NCI-H128 (cell line): ENCODE data around the gene SH3PXD2B.

Experiments used
- DNase-seq: peaks from one replicate; lab custom pipeline; 2025; ENCODE audit not compliant: unreplicated experiment; lab: John Stamatoyannopoulos, UW

The SH3PXD2B gene

DNA sequence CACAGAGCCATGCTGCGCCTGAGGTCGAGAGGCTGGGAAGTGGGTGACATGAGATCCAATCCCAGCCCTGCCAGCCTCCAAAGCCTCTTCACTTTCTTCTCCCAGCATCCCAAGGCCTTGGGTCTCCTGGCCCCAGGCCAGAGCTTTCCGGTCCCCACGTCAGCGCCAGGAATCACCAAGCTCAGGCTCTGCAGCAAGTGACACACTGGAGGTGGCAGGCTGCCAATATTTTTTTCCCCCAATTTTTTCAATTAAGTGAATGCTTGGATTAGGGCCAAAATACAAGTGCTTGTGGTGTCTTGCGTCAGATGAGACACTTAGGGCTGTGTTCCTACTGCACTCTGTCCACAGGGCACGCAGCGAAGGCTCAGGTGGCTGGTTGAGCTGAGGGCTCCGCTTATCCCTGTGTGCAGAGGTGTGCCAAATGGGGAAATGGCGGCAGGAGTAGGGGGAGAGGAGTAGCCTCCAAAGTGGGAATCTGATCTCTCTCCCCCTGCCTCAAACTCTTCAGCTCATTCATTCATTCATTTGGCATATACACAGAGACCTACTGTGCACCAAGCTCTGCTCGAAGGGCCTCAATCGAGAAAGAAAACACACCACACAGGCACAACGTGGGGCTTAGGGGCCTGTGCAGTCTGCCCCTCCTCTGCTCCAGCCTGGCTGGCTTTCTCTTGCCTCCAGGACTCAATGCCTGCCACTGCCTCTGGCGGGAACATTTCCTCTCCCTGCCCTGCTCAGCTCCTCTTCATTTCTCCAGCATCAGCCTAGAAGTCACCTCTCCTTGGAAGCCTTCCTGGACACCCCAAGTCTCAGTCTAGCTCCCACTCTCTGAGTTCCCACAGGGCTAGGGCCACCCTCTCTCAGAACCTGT, 16.6 kb downstream of the SH3PXD2B start:
- DNase-seq = peak; percentile 97

DNA sequence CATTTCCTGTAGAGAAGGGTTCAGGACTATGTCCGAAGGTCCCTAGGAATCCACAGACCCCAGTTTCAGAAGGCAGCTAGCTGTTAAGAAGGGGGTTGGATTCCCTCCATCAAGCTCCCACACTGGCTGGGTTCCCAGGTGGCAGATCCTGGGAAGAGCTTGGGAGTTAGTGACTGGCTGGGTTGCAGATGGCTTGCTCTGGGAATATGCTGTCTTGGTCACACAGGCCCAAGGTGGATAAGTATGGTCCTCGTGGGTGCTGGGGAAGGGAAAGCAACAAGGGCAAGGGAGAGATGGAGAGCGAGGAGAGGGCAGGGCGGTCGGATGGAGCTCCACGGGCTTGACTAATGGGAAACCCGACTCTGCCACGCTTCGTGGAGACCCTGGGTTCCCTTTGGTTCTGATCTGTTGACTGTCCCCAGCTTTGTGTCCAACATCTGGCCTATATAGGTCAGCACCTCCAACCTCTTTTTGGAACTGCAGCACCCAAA, 17.4 kb downstream of the SH3PXD2B start:
- DNase-seq = no peak

DNA sequence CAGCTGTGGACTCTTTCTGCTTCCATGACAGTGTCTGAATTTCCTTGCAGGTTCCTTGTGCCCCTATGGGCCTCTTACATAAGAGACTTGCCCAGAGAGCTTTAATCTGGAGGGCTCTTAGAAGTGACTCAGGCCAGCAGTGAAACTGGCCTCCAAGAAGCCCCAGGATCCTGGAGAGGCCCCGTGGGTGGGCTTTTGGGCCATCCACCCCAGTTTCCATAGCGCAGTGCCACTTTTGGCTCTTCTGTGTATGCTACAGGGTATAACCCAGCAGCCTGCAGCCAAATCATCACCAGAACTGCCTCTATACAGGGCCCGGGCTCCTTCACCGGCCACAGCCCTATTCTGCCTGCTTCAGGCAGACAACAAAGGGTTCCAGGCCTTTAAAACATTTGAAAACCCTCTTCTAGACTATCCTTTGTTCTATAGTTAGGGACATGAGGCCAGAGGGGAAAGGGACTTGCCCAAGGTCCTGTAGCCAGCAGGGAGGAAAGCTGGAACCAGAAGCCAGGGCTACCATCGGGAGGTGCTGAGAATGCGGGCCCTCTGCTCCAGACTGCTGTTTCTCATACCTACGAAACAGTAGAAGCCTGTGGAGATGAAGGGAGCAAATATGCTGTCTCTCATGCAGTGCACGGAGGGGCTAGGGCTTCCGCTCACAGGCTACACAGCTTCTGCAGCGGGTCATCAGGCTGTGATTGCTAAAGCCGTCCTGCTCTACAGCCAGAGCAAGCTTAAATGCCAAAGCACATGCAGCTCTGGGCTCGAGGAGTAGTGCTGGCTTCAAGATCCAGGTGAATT, 18.0 kb downstream of the SH3PXD2B start:
- no peak for DNase-seq

DNA sequence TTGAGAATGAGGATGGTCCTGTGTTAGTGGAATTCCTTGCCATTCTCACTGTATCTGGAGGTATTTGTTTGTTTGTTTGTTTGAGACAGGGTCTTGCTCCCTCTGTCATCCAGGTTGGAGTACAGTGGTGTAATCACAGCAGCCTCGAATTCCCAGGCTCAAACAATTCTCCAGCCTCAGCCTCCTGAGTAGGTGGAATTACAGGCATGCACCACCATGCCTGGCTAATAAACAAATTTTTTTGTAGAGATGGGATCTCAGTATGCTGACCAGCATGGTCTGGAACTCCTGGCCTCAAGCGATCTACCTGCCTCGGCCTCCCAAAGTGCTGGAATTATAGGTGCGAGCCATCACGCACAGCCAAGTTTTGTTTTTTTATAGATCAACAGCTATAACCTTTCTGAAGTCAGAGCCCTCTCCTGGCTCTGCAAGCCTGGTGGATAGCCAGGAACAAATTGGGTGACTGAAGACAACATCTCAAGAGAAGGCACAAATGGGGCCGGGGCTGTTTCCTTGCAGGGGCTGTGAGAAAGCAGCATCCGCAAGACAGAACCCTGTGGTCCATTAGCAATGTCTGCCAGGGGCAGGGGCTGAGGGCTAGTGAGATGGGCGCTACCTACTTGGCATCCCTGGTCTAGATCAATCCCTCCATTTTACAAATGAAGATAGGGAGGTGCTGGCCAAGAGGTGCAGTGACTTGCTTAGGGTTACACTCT, 18.8 kb downstream of the SH3PXD2B start:
- no peak for DNase-seq

DNA sequence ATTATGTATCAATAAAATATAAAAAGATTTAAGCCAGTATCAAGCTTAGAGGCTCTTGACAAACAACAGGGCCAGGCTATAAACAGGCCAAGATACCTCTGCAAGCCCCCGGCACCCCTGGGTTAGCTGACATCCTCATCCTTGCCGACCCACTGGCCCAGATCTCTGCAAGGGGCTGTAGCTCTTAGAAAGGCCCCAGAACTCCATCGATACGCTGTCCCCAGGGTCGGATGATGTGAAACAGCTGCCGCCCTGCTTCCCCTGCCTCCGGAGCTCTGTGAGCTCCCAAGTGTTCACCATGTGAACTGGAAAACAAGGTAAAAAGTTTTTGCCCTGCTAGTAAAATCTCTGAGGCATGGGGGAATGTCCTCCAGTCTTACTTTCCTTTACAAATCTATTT, 20.1 kb downstream of the SH3PXD2B start:
- DNase-seq = no peak

DNA sequence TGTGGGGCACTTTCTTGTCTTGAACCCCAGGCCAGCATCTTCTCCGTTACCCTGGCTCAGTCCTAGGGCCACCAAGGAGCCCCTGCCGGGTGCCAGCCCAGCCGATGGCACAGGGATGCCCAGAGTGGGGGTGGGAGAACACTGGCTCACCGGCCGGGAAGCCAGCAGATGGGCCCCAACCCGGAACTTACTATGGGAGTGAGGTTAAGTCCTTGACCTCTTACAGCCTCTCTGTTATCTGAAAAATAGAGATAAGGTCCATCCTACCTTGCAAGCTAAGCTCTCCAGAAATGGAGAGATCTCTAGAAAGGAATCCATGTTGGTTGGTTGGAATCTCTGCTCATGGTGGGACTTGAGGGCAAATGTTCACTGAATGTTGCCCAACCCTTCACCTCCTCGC, 20.8 kb downstream of the SH3PXD2B start:
- DNase-seq = no peak

DNA sequence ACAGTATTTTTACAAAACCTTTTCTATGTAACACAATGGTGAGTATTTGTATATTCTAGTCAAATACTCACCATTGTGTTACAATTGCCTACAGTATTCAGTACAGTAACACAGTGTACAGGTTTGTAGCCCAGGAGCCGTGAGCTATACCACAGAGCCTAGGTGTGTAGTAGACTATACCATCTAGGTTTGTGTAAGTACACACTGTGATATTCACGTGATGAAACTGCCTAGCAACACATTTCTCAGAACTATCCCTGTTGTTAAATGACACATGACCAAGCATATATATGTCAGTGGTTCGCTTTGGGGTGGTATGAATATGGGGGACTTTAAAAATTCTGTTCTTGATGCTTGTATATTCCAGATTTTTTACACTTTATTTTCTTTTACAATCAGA, 21.3 kb downstream of the SH3PXD2B start:
- no peak for DNase-seq

DNA sequence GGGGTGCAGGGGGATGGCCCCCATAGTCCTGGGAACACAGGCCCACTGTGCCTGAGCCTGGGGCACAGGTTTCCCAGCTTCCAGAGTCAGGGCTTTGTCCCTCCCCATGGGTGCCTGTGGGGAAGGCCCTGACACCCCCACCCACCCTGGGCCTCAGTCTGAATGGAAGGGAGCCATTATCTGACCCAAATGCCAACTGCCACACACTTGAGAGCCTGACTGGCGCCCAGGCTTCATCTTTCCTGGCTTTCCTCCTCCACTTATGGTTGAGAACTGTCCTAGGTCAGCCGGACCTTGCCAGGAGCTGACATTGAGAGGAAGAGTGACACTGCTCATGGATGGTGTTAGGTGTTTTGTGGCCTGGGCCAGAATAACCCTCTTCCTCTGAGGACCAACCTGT, 24.0 kb downstream of the SH3PXD2B start:
- no peak for DNase-seq

DNA sequence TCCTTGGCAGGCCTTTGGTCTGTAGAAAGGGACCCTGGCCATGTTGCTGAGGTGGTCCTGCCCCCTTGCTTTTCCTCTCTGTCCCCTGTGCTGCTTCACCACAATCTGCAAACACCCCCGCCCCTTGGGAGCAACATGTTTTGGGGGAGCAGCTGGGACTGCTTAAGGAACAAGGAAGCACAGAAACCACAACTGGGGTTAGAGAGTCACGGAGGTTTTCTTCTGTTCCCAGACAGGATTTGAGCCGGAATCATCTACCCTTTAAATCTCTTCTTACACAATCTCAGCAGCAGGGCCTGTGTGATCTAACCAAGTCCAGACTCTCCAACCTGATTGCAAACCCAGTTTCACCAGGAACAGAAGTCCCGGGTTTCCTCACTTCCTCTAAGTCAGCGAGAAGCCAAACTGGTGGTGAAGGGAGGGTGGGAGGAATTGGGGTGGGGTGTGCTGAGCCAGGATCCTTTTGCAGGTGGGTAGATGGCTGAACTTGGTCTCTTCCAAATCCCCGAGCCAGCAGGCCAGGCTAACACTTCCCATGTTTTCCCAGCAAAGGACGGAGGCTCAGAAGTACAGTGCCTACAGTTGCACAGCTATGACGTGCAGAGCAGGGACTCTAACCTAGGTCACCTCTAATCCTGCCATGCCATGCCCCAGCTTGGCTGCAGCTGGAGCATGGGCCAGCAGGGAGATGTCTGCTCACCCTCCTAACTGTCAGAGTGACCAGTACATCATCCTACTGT, 25.0 kb downstream of the SH3PXD2B start:
- DNase-seq = no peak

DNA sequence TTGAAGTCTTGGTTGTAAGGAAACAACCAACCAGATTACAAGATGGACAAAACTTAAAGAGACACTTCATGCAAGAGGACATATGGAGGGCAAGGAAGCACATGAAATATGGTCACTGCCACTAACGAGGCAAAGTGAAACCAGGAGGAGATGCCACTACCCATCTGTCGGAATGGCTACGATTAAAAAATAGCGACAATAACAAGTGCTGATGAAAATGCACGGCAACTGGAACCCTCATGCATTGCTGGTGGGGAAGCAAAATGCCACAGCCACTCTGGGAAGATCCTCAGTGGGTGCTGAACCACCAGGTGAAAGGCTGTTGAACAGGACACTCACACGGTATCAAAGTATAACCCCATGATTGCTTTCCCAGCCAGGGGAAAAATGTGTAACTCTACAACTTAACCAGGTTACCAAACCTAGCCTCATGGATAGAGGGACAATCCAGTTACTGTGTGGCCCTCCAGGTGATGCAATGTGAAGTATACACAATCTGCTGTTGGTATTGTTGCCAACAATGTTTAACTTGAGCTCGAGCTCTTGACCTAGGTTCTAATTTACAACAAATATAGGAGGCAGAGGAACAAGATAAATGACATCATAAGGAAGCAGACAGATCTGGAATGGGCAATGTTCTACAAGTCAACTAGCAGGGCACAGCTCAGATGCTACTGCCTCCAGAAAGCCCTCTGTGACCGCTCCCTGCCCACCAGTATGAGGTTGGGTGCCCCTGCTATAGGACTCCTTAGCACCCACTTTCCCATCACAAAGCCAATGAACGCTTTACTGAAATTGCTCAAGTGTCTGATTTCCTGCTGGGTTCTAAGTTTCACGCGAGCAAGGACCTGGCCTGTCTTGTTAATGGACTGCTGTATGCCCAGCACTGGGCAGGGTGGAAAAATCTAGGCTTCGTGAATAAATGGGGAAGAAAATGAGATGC, 25.8 kb downstream of the SH3PXD2B start:
- no peak for DNase-seq

DNA sequence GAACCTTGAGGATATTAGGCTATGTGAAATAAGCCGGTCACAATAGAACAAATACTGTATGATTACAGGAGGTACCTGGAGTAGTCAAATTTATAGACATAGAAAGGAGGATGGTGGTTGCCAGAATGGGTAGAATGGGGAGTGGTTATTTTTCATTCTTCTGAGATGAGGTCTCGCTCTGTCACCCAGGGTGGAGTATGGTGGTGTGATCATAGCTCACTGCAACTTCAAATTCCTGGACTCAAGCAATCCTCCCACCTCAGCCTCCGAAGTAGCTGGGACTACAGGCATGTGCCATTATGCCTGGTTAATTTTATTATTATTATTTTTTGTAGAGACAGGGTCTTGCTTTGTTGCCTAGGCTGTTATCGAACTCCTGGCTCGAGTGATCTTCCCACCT, 27.1 kb downstream of the SH3PXD2B start:
- no peak for DNase-seq

DNA sequence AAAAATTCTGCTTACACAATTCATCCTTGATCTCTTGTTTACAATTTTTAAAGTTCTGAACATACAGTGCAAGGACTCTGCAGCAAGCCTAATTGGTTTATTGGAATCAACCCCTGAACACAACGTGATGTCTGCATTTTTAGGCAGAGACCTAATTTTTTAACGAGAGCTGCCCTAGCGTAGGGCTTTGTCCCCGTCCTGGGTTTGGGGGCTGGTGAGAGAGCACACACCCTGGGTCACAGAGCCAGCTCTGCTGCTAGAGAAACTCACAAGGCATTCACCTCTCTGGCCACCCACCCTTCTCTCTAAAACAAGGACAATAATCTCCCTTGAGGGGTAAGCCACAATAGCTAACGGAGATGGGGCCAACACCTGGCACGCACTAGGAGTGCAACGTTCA, 28.2 kb downstream of the SH3PXD2B start:
- DNase-seq = no peak

DNA sequence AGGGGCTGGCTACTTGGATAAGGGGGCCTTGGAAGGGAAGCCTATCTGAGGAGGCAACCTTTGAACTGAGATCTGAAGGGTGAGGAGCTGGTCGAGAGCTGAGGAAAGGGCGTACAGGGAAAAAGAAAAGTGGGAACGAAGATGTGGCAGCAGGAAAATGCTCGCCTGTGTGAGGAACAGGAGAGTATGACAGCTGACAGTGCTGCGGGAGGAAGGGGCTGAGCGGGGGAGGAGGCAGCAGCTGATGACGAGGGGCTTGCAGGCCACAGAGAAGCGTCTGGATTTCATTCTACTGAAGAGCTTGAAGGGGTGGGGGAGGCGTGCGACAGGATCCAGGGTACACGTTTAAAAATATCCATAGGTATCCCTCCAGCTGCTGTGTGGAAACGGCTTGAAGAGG, 28.9 kb downstream of the SH3PXD2B start:
- DNase-seq = no peak

DNA sequence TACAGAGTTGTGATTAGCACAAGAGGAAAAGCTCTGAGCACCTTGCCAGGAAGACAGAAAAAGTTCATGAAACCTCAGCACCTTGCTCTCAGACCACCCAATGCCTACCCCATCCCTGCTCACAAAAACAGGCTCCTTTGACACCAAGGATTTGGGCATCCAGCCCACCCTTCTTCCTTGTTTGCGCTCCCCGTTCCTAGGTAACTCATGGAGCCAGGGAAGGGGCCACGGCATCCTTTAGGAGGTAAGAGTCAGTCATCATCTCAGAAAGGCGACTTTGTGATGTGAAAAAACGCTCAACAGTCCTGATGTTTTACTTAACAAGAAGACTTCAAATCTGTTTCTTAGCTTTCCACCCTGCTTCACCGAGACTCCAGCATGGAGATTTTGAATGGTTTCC, 29.5 kb downstream of the SH3PXD2B start:
- DNase-seq = no peak

DNA sequence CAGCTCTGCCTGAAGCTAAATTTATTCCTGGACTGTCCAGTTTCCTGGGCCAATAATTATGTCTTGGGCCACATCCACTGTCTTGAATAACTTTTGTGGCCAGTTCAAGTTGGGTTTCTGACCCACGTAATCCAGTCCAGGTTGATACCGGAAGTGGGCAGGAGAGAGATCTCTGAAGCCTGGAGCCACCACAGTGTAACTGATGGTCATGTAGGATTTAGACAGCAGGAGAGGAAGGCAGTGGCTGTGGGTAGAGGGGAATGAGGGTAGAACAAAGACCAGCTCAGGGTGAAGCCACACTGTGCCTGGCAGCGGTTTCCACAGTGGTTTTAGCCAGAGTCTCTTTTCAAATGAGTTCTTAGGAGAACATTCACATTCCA, 30.2 kb downstream of the SH3PXD2B start:
- DNase-seq = no peak

DNA sequence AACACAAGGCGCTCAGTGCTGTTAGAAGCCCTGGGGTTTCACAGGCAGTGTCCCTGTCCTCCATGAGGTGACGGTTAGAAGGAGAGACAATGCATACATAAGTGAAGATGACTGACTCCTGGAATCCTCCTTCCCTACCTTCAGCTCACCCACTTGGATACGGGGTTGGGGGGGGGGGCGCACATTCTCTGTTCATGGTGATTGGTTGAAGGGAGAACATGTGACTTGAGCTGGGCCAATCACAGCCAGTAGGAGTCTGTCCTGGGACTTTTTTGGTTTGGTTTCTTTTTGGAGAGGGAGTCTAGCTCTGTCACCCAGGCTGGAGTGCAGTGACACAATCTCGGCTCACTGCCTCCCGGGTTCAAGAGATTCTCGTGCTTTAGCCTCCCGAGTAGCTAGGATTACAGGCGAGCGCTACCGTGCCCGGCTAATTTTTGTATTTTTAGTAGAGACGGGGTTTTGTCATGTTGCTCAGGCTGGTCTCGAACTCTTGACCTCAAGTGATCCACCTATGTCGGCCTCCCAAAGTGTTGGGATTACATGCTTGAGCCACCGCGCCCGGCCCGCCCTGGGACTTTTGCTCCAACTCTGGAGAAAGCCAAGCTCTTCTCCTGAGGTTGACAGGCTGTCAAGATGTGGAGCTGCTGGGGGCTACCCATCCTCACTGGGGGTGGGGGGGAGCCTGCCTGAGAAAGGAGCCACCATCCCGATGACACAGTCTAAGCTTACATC, 30.8 kb downstream of the SH3PXD2B start:
- no peak for DNase-seq

DNA sequence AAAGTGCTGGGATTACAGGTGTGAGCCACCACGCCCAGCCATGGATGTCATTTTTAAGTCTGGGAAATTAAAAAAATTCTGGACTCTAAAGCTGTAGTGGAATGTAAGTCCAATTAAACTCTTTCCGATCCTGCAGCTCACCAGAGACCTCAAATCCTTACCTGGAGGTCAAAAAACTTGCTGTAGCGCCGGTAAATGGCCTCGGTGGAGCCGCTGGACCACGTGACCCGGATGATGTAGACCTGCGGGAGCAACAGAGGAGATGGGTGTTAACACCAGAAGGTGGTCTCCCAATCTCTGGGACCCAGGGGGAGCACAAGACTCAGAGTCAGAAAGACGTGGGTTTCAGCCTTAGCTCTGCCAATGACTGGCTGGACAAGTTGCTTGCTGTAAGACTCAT, 32.1 kb downstream of the SH3PXD2B start:
- no peak for DNase-seq

DNA sequence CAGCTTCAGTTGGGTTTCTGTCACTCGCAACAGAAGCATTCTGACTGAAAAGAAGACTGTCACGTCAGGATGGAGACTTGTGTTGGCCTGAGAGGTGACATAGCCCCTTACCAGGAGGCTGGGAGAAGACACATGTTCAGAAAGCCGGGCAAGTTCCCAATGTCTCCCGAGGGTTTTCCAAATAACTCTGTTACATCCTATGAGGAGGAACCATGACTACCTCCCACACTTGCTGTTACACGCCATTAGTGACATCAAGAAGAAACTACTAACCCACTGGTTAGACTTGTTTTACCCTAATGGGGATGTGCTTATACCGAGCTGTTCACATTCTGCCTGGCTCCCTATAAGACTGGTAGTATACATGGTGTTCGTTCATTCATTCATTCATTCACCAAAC, 33.3 kb downstream of the SH3PXD2B start:
- DNase-seq = no peak
